GM23338 (cell line): Measurements from ENCODE around the gene SEMA5A.

Experiments used
- CREB1 ChIP-seq: fragments of 250-450 bp; sonication (Bioruptor Pico); IDR thresholded peaks from 2 replicates; pipeline ENCODE4 v1.5.0; 2020; ENCODE audit warnings: low read depth, mild to moderate bottlenecking, moderate library complexity
- CTCF ChIP-seq, 2 experiments: fragments of 200-600 bp in 1 of 2; sonication (generic) in 1 of 2; conservative IDR thresholded peaks; 2 replicates each; pipeline versions ENCODE4 v1.5.1 to v1.6.1; 2016 to 2017; ENCODE audit warnings: antibody characterized with exemption in 2 of 2, low read depth in 2 of 2, mild to moderate bottlenecking in 2 of 2, moderate library complexity in 1 of 2
- ETS1 ChIP-seq: IDR thresholded peaks from 2 replicates; pipeline ENCODE4 v1.6.1; 2016; ENCODE audit warnings: antibody characterized with exemption
- EZH2 ChIP-seq: fragments of 200-600 bp; sonication (generic); IDR thresholded peaks from one replicate; pipeline ENCODE4 v1.8.0; 2017; ENCODE audit warnings: antibody characterized with exemption, mild to moderate bottlenecking, low read depth; ENCODE audit not compliant: unreplicated experiment
- EZH2phosphoT487 ChIP-seq: fragments of 200-600 bp; sonication (generic); IDR thresholded peaks from one replicate; pipeline ENCODE4 v1.8.1; 2018; ENCODE audit warnings: antibody characterized with exemption; ENCODE audit not compliant: unreplicated experiment
- JUNB ChIP-seq: IDR thresholded peaks from one replicate; pipeline ENCODE4 v1.6.1; 2016; ENCODE audit warnings: antibody characterized with exemption; ENCODE audit not compliant: unreplicated experiment
- POLR2AphosphoS5 ChIP-seq: IDR thresholded peaks from 2 replicates; pipeline ENCODE4 v1.6.1; 2016; ENCODE audit warnings: antibody characterized with exemption, low read depth
- STAT1 ChIP-seq: IDR thresholded peaks from one replicate; pipeline ENCODE4 v1.6.1; 2016; ENCODE audit warnings: antibody characterized with exemption; ENCODE audit not compliant: unreplicated experiment
- ZNF114 ChIP-seq: fragments of 250-450 bp; sonication (Bioruptor Pico); IDR thresholded peaks from 2 replicates; pipeline ENCODE4 v1.5.0; 2020; ENCODE audit warnings: mild to moderate bottlenecking, moderate library complexity
- ZNF331 ChIP-seq: fragments of 250-450 bp; sonication (Bioruptor Pico); IDR thresholded peaks from 2 replicates; pipeline ENCODE4 v1.5.0; 2020; ENCODE audit warnings: low read depth, mild to moderate bottlenecking, moderate library complexity
- TF ChIP-seq, protein P1 (sequence below): IDR thresholded peaks from one replicate; pipeline ENCODE4 v1.6.1; 2018; ENCODE audit warnings: antibody characterized with exemption; ENCODE audit not compliant: unreplicated experiment

- no peak for TF ChIP-seq CTCF (conservative IDR thresholded peaks at IDR 0.05; ENCODE audit: low read depth in 2 of 2)
- TF ChIP-seq POLR2AphosphoS5: no peak
- no peak for TF ChIP-seq EZH2phosphoT487
- TF ChIP-seq, protein P1, sequence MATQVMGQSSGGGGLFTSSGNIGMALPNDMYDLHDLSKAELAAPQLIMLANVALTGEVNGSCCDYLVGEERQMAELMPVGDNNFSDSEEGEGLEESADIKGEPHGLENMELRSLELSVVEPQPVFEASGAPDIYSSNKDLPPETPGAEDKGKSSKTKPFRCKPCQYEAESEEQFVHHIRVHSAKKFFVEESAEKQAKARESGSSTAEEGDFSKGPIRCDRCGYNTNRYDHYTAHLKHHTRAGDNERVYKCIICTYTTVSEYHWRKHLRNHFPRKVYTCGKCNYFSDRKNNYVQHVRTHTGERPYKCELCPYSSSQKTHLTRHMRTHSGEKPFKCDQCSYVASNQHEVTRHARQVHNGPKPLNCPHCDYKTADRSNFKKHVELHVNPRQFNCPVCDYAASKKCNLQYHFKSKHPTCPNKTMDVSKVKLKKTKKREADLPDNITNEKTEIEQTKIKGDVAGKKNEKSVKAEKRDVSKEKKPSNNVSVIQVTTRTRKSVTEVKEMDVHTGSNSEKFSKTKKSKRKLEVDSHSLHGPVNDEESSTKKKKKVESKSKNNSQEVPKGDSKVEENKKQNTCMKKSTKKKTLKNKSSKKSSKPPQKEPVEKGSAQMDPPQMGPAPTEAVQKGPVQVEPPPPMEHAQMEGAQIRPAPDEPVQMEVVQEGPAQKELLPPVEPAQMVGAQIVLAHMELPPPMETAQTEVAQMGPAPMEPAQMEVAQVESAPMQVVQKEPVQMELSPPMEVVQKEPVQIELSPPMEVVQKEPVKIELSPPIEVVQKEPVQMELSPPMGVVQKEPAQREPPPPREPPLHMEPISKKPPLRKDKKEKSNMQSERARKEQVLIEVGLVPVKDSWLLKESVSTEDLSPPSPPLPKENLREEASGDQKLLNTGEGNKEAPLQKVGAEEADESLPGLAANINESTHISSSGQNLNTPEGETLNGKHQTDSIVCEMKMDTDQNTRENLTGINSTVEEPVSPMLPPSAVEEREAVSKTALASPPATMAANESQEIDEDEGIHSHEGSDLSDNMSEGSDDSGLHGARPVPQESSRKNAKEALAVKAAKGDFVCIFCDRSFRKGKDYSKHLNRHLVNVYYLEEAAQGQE: no peak
- no peak for TF ChIP-seq JUNB
- no peak for TF ChIP-seq EZH2
- no peak for TF ChIP-seq ETS1
- no peak for TF ChIP-seq CREB1 (CRISPR knock-in tag)
- TF ChIP-seq ZNF114 (CRISPR knock-in tag): no peak
- TF ChIP-seq STAT1: no peak
- no peak for TF ChIP-seq ZNF331
Observed at GRCh38 chr5:9173281-9174048, 372.4 kb downstream of the SEMA5A start.
